ENCODE measurements around the gene GRM8.

GRM8 gene

GRCh38 chr7:127252778-127253280, at the start of gene GRM8:
Gene GRM8, minus strand, starts transcription at chr7:127252941.
- POLR2A ChIA-PET: interaction anchor here (1.1 kb wide), 1 partner anchor 140 kb away, joined by 3 read pairs; the partner anchor contains the start of gene ZNF800
- Histone ChIP-seq H3K36me3 (ENCODE audit: control insufficient read depth in 2 of 2, insufficient read depth in 1 of 2, low read length in 2 of 2) (no peaks in the 10 kb centered on the region), H3K4me1 (ENCODE audit: control insufficient read depth, insufficient read depth, low read length) (no peaks in the 10 kb centered on the region), H3K9me3 (ENCODE audit: control insufficient read depth, insufficient read depth, low read depth, low read length) (no peaks in the 10 kb centered on the region), H3K4me3 (ENCODE audit: low read depth, low read length) (peak within 1 kb of the TSS; percentile 67), H3K27ac (ENCODE audit: extremely low read depth, low read depth, low read length) (peak within 1 kb of the TSS; percentile 63)
- CTCF ChIA-PET: interaction anchor here (0.6 to 2.2 kb wide), 5 partner anchors 145 to 448 kb away, joined by 3 to 10 read pairs (median 4); no protein-coding TSS in a partner anchor
- TF ChIP-seq ZFP3 (tag by site-specific recombination; IDR thresholded peaks at IDR 0.05; ENCODE audit: low read depth): no peak
- peak; percentile 66; the same call in 1 of the 2 replicates for TF ChIP-seq ZBTB17 (tag by site-specific recombination; IDR thresholded peaks at IDR 0.05)
- TF ChIP-seq GLIS2 (tag by site-specific recombination; IDR thresholded peaks at IDR 0.05): peak; percentile 63
- 0 out of 2 replicates have a peak, but pooled peaks have one; percentile 26 for TF ChIP-seq EGR2 (tag by site-specific recombination; IDR thresholded peaks at IDR 0.05; ENCODE audit: low read depth)
- TF ChIP-seq ZNF777 (tag by site-specific recombination; IDR thresholded peaks at IDR 0.05; ENCODE audit: borderline replicate concordance): no peak
- TF ChIP-seq ZBTB6 (tag by site-specific recombination; IDR thresholded peaks at IDR 0.05): peak; percentile 68; the same call in 1 of the 2 replicates
- peak; percentile 83 for TF ChIP-seq SP3 (tag by site-specific recombination; IDR thresholded peaks at IDR 0.05)
- no peak for TF ChIP-seq FEZF1 (tag by site-specific recombination; IDR thresholded peaks at IDR 0.05)
- no peak for TF ChIP-seq ZNF138 (tag by site-specific recombination; IDR thresholded peaks at IDR 0.05; ENCODE audit: borderline replicate concordance)
- TF ChIP-seq SETDB1 (IDR thresholded peaks at IDR 0.05; ENCODE audit: insufficient read length, low read length): no peak
- TF ChIP-seq ZNF660 (tag by site-specific recombination; IDR thresholded peaks at IDR 0.05): peak; percentile 29; the same call in 1 of the 2 replicates
- TF ChIP-seq ZNF398 (tag by site-specific recombination; IDR thresholded peaks at IDR 0.05): peak; percentile 94
- TF ChIP-seq ZNF335 (tag by site-specific recombination; conservative IDR thresholded peaks at IDR 0.05): 0 out of 2 replicates have a peak, but pooled peaks have one; percentile 7
- TF ChIP-seq ZNF274 (IDR thresholded peaks at IDR 0.05; ENCODE audit: low read length): no peak
- no peak for TF ChIP-seq ZNF274 (tag by site-specific recombination; IDR thresholded peaks at IDR 0.05; ENCODE audit: borderline replicate concordance)
- peak; percentile 81; the same call in 1 of the 2 replicates for TF ChIP-seq ZNF561 (tag by site-specific recombination; IDR thresholded peaks at IDR 0.05; ENCODE audit: borderline replicate concordance)
- TF ChIP-seq ZBTB26 (tag by site-specific recombination; optimal IDR thresholded peaks at IDR 0.05): peak; percentile 76
- peak; percentile 73 for TF ChIP-seq SCRT2 (tag by site-specific recombination; IDR thresholded peaks at IDR 0.05)
- TF ChIP-seq SP2 (tag by site-specific recombination; IDR thresholded peaks at IDR 0.05): peak; percentile 85
- no peak for TF ChIP-seq ZNF510 (tag by site-specific recombination; IDR thresholded peaks at IDR 0.05; ENCODE audit: insufficient replicate concordance)
- TF ChIP-seq ZNF664 (tag by site-specific recombination; IDR thresholded peaks at IDR 0.05): no peak
- peak; percentile 43; the same call in 1 of the 2 replicates for TF ChIP-seq WT1 (tag by site-specific recombination; IDR thresholded peaks at IDR 0.05)
- TF ChIP-seq BCL11A (tag by site-specific recombination; IDR thresholded peaks at IDR 0.05; ENCODE audit: low read depth): 0 out of 2 replicates have a peak, but pooled peaks have one; percentile 19
- TF ChIP-seq KLF8 (tag by site-specific recombination; IDR thresholded peaks at IDR 0.05): peak; percentile 43; the same call in 1 of the 2 replicates
- TF ChIP-seq ZIC2 (tag by site-specific recombination; IDR thresholded peaks at IDR 0.05): peak; percentile 8; the same call in 1 of the 2 replicates
- TF ChIP-seq ZBTB8A (tag by site-specific recombination; IDR thresholded peaks at IDR 0.05): peak; percentile 93
- peak; percentile 75 for TF ChIP-seq IKZF3 (tag by site-specific recombination; IDR thresholded peaks at IDR 0.05)
- peak; percentile 82 for TF ChIP-seq ZSCAN30 (tag by site-specific recombination; IDR thresholded peaks at IDR 0.05)
- TF ChIP-seq ZNF121 (tag by site-specific recombination; IDR thresholded peaks at IDR 0.05): no peak
- peak; percentile 64 for TF ChIP-seq PATZ1 (tag by site-specific recombination; IDR thresholded peaks at IDR 0.05)
- TF ChIP-seq KLF9 (tag by site-specific recombination; IDR thresholded peaks at IDR 0.05; ENCODE audit: low read depth): 0 out of 2 replicates have a peak, but pooled peaks have one; percentile 35
- TF ChIP-seq GLIS1 (tag by site-specific recombination; IDR thresholded peaks at IDR 0.05): peak; percentile 31; the same call in 1 of the 2 replicates
- 0 out of 2 replicates have a peak, but pooled peaks have one; percentile 41 for TF ChIP-seq ZNF76 (tag by site-specific recombination; IDR thresholded peaks at IDR 0.05; ENCODE audit: borderline replicate concordance, low read depth)
